Measurements from ENCODE around the gene SGPL1.

Gene SGPL1

DNA sequence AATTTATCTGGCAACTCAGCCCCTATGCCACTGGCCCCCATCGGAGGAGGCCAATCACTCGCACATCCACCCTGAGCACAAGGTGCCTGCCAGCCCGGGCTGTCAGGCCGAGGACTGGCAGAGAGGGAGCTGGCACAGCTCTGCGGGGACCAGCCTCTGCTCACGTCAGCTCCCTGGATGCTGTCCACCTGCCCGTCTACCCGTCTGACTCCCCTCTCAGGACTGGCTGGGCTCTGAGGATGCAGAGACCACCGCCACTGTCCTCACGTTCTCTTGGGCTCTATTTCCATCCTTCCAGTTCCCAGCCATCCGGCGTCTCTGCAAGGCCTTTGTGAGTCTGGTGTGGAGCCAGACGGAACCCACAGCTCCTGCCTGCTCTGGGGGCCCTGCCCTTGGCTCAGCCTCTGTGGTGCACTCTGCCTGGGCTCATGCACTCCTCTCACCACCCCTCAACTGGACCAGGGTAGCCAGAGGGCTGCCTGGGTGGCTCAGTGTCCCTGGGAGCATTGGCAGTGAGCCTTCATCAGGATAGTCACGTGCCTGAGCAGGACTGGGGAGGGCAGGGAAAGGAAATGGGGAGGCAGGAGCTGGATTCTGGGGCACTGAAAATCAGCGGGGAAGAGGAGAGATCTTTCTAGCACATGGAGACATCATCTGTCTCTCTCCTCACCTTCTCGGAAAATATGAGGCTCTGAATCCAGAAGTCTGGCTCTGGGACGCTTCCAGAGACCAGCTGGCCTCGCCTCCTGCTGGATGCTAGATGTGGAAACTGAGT lies 110.7 kb downstream of the SGPL1 start:
- TF ChIP-seq, protein P1, sequence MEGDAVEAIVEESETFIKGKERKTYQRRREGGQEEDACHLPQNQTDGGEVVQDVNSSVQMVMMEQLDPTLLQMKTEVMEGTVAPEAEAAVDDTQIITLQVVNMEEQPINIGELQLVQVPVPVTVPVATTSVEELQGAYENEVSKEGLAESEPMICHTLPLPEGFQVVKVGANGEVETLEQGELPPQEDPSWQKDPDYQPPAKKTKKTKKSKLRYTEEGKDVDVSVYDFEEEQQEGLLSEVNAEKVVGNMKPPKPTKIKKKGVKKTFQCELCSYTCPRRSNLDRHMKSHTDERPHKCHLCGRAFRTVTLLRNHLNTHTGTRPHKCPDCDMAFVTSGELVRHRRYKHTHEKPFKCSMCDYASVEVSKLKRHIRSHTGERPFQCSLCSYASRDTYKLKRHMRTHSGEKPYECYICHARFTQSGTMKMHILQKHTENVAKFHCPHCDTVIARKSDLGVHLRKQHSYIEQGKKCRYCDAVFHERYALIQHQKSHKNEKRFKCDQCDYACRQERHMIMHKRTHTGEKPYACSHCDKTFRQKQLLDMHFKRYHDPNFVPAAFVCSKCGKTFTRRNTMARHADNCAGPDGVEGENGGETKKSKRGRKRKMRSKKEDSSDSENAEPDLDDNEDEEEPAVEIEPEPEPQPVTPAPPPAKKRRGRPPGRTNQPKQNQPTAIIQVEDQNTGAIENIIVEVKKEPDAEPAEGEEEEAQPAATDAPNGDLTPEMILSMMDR (IDR thresholded peaks at IDR 0.05; ENCODE audit: borderline replicate concordance, control extremely low read depth, extremely low read depth, insufficient read depth, missing control alignments) = no peak
- in situ Hi-C loops (cut with MboI; ENCODE audit: low sequenced_read_pairs, unreplicated experiment) = loop anchor here (10.0 kb wide), 1 partner anchor 278 kb away; no protein-coding TSS in a partner anchor
- DNase-seq (ENCODE audit: low spot score) = no peak

DNA sequence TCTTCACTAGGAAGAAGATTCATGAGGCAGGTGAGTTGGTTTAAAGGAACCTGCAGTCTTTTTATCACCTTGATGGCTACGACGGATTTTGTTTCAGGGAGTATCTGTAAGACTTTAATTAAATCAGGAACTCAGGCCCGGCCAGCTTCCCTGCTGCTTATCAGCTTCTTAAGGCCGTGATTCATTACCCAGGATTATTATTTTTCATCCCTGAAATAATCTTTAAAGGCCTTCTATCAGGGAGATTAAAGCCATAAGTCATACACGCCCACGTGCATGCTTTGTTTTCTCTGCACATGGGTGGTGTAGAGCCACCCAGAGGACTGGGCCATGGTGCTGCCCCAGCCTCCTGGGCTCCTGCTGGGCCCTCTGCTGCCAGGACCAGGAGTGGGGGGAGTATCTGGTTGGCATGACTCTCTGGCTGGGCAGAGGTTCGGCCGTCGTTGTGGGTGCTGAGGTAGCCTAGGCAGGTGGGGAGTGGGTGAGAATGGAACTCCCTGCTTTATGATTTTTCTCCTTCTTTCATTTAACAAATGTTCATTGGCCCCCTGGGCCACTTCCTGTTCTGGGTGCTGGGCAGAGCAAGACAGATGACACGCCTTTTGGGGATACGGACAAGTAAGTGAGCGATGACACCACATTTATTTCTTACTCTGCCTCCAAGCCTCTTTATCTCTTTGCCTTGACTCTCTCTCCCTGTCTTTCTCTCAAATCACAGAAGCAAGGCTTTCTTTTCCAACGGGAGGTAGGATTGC lies 111.6 kb downstream of the SGPL1 start:
- TF ChIP-seq, protein P1 (IDR thresholded peaks at IDR 0.05; ENCODE audit: borderline replicate concordance, control extremely low read depth, extremely low read depth, insufficient read depth, missing control alignments) = no peak
- DNase-seq (ENCODE audit: low spot score) = no peak
- in situ Hi-C loops (cut with MboI; ENCODE audit: low sequenced_read_pairs, unreplicated experiment) = loop anchor here (10.0 kb wide), 1 partner anchor 277 kb away; no protein-coding TSS in a partner anchor

DNA sequence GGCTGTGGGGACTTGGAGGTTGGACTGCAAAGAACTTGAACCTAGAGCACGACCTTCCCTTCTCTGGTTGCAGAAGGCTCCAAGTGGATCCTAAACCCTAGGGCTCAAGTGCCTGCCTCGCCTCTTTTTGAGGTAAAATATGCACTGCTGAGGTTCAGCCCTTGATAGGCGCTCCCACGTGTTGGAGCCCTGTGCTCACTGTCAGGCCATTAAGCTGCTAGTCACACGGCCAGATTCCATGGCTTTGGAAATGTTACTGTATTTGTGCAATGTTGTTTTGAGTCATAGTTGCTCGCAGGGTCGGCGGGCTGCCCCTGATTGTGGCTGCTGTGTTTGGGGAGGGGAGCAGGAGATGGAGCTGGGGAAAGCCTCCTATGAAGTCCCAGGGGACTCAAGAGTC lies 112.4 kb downstream of the SGPL1 start:
- DNase-seq (ENCODE audit: low spot score) = no peak
- TF ChIP-seq, protein P1 (IDR thresholded peaks at IDR 0.05; ENCODE audit: borderline replicate concordance, control extremely low read depth, extremely low read depth, insufficient read depth, missing control alignments) = no peak
- in situ Hi-C loops (cut with MboI; ENCODE audit: low sequenced_read_pairs, unreplicated experiment) = loop anchor here (10.0 kb wide), 1 partner anchor 277 kb away; no protein-coding TSS in a partner anchor

DNA sequence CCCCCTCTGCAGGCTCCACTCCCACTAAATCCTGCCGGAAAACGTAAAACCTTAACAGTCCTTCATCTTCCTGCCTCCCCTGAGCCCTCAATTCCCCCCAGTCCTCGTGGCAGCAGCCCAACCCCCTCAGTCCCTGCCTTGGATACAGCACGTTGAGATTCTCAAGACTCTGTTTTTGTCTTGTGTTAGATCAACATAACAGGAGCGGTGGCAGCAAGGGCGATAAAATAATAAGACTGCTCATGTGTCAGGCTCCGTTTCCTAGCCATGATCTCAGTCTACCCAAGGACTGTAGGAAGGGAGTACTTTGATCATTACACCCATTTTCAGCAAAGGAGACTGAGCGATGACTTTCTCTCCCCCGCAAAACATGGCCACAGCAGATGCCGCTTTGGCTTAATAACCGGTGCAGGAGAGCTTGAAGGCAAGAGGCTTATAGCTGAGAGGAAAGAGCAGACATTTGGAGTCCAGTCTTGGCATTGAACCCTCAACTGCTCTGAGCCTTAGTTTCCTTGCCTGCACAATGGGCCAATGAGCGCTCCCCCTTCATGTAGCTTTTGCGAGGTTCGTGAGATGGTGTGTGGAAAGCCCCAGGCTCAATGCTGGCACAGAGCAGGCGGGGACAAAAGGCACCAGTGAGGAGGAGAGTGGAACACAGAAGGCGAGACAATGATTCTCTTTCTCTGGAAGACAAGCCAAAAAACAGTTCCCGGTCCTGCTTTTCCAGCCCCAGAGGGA lies 114.7 kb downstream of the SGPL1 start:
- no peak for DNase-seq (ENCODE audit: low spot score)
- in situ Hi-C loops (cut with MboI; ENCODE audit: low sequenced_read_pairs, unreplicated experiment) = no loop called here

More for the DNA sequence above, 114.7 kb downstream of the SGPL1 start:
- TF ChIP-seq, protein P1 (IDR thresholded peaks at IDR 0.05; ENCODE audit: borderline replicate concordance, control extremely low read depth, extremely low read depth, insufficient read depth, missing control alignments) = no peak
